Stimulated activated CD4-positive, alpha-beta T cell treated with anti-CD3 and anti-CD28 coated beads, Interleukin-4, amount 100 ng/mL, for 48 hours (primary cell): ENCODE measurements around the gene CMTM4.
A peak's percentile ranks its signal among the peaks of the same experiment; 100 is the strongest.
"Not testable (repeated sequence)": the region's sequence is repeated elsewhere in the genome, so short reads cannot be mapped to it uniquely, and the experiment has no call there.

Source experiments
- DNase-seq, 2 donors: peaks; one replicate each; pipeline ENCODE4 v3.0.0-alpha.2; 2020; ENCODE audit warnings: low read depth in 2 of 2

CMTM4 gene

GRCh38 chr16:66673691-66674090 lies 22.9 kb downstream of the CMTM4 start:
- DNase-seq: no peak

- no peak for DNase-seq
These were observed 25.7 kb downstream of the CMTM4 start for GRCh38 chr16:66670691-66671388.

- DNase-seq: no peak
These were observed 27.6 kb downstream of the CMTM4 start for GRCh38 chr16:66668777-66669444.

GRCh38 chr16:66667944-66668343 lies 28.6 kb downstream of the CMTM4 start:
- no peak for DNase-seq

GRCh38 chr16:66662445-66663194 lies 33.9 kb downstream of the CMTM4 start:
- no peak for DNase-seq

GRCh38 chr16:66661671-66662346 lies 34.7 kb downstream of the CMTM4 start:
- not testable (repeated sequence) for DNase-seq

GRCh38 chr16:66661210-66661560 lies 35.4 kb downstream of the CMTM4 start:
- DNase-seq: no peak

GRCh38 chr16:66660422-66661209 lies 35.9 kb downstream of the CMTM4 start:
- DNase-seq: no peak

GRCh38 chr16:66658860-66659190 lies 37.7 kb downstream of the CMTM4 start:
- no peak for DNase-seq

- DNase-seq: no peak
These were observed 38.2 kb downstream of the CMTM4 start for GRCh38 chr16:66658143-66658859.

- DNase-seq: no peak
These were observed 40.0 kb downstream of the CMTM4 start for GRCh38 chr16:66656547-66656946.

GRCh38 chr16:66653581-66654350 lies 42.8 kb downstream of the CMTM4 start:
- no peak for DNase-seq

GRCh38 chr16:66652661-66653360 lies 43.7 kb downstream of the CMTM4 start:
- DNase-seq: no peak

GRCh38 chr16:66651965-66652364 lies 44.6 kb downstream of the CMTM4 start:
- DNase-seq: no peak

GRCh38 chr16:66651474-66651765 lies 45.1 kb downstream of the CMTM4 start:
- DNase-seq: no peak

- peak; percentile 69 to 72 for DNase-seq
These were observed 45.7 kb downstream of the CMTM4 start for GRCh38 chr16:66650707-66651473.

GRCh38 chr16:66649636-66650205 lies 46.8 kb downstream of the CMTM4 start:
- no peak for DNase-seq

GRCh38 chr16:66649167-66649566 lies 47.4 kb downstream of the CMTM4 start:
- no peak for DNase-seq

GRCh38 chr16:66647866-66648265 lies 48.7 kb downstream of the CMTM4 start:
- no peak for DNase-seq
